Left cardiac atrium (tissue), 4 donors: ENCODE results near the gene ATG2B. TPM values are rescaled to one million over a fixed set of nuclear protein-coding genes. Genes with fewer than 3 reads are reported as not detected.

ENCODE experiments used
- ATAC-seq, 2 donors: fragments of 200-7000 bp; cut with Tn5 transposase; one replicate each; pipeline ENCODE4 v1.9.1; 2020; ENCODE audit warnings: mild to moderate bottlenecking in 2 of 2, moderate library complexity in 2 of 2
- DNase-seq: peaks from one replicate; pipeline ENCODE4 v3.0.0-alpha.2; 2020
- intact Hi-C, 2 donors: fragments of 100-400 bp; cut with DNase I; formaldehyde crosslinking; loops; one replicate each; pipeline versions ENCODE4 v1.14.1 to v1.15.1; 2022 to 2023
- total RNA-seq, 2 donors: library from RNA; stranded (reverse); fragmentation: NEBNext Ultra II Directional; extraction: Animal tissue kit (Norgen Biotek cat#: 25700); gene quantifications; one replicate each; pipeline ENCODE4 v1.2.1, GENCODE V29; 2021
- donor health status: DM: no; HTN: yes; CAD: no.
- donor health status: DM: no; HTN: yes; CAD: no; lungs with severe emphysema.
- donor health status: DM: yes; HTN: yes; CAD: no.
- donor health status: Dilated cardiomyopathy.

Gene ATG2B
- total RNA-seq, 2 donors from 2014 or later = 12.4 to 13.3 TPM

DNA sequence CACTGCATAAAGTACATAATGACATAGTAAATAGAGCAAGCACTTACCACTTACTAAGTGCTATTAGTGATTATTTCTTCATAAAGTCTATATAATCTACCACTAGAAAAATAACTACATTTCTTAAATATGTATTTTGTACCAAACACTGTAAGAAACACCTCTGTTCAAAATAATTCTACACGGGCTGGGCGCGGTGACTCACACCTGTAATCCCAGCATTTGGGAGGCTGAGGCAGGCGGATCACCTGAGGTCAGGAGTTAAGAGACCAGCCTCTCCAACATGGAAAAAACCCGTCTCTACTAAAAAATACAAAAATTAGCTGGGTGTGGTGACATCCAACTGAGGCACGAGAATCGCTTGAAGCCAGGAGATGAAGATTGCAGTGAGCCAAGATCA is 38.9 kb downstream of the ATG2B start:
- no peak for ATAC-seq
- no peak for DNase-seq
- intact Hi-C loops = loop anchor here in 1 of 2 donors (10.0 kb wide), 1 partner anchor 221 kb away; no protein-coding TSS in a partner anchor

DNA sequence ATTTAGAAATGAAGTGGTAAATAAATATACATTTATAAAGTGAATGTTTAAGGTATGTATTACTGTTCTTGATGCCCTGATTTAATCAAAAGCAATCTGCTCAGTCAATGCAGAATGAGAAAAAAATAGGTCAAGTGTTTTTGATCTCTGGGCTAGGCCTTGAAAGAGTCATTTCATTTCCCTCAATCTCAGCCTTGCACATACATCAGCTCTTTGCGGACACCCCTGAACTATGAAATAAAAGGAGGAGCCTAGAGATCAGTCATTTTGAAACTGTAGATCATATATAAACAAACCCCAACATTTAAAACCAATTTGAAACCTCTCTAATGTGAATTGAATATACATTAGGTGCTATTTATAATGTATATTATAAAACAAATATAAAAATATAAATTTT is 42.5 kb downstream of the ATG2B start:
- ATAC-seq = no peak
- no peak for DNase-seq
- intact Hi-C loops = loop anchor here in 1 of 2 donors (10.0 kb wide), 1 partner anchor 224 kb away; no protein-coding TSS in a partner anchor

DNA sequence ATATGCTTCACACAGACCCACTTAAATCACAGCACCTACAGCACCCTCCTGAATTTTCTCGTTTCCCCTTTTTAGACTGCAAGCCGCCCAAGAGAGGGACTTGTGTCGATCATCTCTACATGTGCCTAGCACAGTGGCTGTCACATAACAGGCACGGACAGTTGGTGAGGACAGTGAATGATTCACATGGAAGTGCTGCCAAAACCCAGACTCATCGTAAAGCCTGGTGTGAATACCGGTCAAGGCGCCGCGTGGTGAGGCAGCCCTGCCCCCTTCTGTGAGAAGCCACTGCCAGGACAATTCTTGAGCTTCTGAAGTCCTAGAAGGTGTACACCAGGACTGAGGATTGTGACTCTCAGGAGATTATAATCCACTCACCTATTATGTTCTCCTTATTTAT is 44.3 kb downstream of the ATG2B start:
- ATAC-seq (no peak), DNase-seq (no peak)
- intact Hi-C loops = no loop called here

DNA sequence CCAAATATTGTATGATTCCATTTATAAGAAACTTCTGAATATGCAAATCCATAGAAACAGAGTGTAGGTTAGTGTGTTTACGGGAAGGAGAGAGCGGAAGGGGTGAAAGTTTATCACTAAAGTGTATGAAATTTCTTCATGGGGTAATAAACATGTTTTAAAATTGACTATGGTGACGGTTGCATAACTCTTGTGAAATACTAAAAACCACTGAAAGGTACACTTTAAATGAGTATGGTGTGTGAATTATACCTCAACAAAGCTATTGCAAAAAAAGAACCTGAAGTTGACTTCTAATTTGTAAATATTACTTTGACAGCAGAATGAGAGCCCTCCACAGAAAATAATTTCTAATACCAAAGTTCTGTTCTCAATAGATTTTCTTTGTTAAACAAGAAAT is 47.1 kb downstream of the ATG2B start:
- intact Hi-C loops = no loop called here
- ATAC-seq (no peak), DNase-seq (no peak)

DNA sequence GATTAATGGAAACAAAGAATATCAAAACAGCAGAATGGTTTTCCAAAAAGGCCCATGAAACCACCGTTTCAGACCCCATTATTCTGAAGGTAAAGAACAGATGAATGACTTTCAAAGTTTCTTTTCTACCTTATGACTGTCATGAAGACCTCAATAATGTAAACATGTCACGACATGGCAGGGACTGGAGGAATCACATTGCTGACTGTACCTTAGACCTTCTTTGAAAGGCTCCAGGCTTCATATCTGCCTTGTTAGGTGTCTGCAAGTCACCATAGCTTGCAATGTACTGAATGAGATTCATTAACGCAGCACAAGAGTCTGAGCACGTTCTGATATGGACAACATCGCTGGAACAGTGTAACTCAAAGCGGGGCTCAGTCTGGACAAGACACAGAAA is 52.2 kb downstream of the ATG2B start:
- intact Hi-C loops = no loop called here
- ATAC-seq = no peak
- DNase-seq = no peak

DNA sequence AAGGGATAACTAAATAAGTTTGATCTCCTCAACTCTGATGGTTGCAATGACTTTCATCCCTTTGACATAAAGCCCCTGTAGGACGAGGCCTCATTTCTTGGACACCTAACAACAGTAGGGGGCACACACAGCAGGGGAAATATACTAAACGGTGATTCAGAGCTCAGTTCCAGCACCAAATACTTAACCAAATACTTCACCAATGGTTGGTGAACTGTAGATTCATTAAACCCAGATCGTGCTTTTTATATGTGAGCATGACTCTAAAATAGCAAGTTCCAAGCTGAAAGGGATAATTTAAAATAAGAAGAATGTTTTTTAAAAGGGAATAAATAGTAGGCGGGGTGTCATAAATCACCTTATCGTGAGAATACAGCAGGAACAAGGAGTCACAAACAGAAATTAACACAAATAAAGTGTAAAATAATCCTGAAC is 53.2 kb downstream of the ATG2B start:
- DNase-seq (no peak), ATAC-seq (no peak)
- intact Hi-C loops = no loop called here

DNA sequence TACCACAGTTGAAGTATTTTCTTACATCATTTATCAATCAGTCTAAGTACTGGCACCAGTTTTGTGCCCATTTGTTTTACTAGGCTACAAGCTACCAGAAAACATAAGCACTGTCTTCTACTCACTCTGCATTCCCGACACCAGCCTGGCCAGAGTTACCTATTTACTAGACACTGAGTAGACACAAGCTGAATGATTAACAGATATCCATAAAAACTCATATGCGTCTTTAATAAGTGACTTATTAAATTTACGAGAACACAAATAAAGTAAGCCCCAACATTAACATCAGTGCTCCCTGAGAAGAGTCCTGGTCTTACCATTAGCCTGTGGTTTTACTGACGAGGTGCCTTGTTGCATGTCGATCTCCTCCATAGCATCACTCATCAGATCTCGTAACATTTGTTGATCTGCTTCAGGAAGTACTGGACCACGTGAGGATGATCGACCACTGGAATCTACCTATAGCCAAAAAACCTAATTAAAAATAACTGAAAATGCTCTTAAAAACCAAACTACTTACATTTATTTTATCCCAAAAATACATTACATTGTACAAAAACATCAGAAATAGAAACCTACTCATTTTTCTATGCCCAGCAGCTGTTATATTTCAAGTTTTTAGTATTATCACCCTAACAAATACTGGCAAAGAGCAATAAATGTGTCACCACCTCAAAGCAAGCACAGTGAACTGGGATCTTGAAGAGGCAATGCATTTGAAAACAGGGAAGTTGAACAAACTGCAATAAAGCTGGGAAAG is 53.8 kb downstream of the ATG2B start:
- DNase-seq (no peak), ATAC-seq (no peak)
- intact Hi-C loops = no loop called here

DNA sequence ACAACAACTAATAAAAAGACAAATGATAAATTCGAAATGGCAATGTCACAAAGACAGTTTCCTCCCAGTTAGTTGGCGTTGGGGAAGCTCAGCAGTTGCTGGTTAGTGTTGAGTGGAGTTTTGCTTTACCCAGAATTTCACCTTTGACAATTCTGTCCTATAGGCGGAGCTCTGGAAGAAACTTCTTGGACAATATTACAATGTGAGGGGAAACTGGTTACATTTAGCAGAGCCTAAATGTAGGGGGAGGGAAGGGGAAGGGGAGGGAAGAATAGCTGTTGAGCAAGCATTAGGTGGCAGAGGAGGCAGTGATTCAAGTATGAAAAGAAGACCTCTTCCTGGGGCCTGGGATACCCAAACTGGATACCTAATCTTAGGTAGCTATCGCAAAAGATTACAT is 55.7 kb downstream of the ATG2B start:
- no peak for ATAC-seq
- intact Hi-C loops = no loop called here
- DNase-seq = no peak

DNA sequence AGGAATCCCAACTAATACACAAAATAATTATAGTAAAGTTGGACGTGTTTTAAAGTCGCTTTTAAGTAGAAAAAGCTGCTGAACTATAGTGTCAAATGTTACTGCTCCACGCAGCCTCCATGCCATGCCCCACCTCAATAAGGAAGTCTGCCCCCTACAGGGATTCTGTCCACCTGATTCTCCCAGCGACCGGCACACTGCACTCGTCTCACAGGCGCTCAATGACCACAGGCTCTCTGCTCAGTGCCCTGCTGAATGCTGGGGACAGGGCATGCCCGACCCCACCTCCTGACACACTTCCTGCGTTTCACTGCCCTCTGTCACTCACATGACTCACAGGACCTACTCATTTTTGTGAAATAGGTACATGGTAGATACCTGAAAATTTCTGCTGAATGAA is 58.2 kb downstream of the ATG2B start:
- DNase-seq = no peak

DNA sequence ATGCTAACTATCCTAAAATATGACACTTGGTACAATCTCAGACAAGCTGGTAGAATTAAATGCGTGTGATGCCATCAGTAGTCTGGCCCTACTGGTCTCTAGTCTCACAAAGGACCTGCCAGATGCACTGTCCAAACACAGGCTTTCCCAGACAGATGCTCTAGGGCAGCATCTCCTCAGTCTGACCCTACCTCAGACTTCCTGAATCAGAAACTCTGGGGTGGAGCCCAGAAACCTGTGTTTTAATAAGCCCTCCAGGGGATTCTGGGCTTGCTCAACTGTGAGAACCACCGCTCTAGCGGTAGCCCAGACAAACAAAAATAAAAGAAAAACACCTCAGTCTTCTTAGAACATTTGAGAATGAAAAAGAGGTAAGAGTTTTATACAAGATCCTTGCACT is 59.2 kb downstream of the ATG2B start:
- intact Hi-C loops = no loop called here
- DNase-seq (no peak), ATAC-seq (no peak)

More for the DNA sequence above, 58.2 kb downstream of the ATG2B start:
- ATAC-seq = no peak
- intact Hi-C loops = no loop called here

DNA sequence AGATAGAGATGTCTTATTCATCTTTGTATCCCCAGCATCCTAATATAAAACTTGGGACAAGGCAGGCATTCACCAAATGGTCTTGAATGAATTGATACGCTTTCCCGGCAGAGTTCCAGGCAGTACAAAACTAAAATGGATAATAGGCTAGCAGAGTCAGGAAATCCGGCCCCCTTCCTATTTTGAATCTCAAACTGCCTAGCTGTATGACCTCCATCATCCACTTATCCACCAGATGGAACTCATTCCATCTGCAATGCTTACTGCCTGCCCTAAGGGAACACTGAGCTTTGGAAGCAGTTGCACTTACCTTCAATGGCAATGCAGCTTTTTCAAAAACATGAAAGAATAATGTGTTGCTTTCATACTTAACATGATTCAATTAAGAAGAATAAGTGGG is 63.7 kb downstream of the ATG2B start:
- DNase-seq (no peak), ATAC-seq (no peak)
- intact Hi-C loops = loop anchor here in 1 of 2 donors (5.0 to 10.0 kb wide), 2 partner anchors 55 to 123 kb away; no protein-coding TSS in a partner anchor

DNA sequence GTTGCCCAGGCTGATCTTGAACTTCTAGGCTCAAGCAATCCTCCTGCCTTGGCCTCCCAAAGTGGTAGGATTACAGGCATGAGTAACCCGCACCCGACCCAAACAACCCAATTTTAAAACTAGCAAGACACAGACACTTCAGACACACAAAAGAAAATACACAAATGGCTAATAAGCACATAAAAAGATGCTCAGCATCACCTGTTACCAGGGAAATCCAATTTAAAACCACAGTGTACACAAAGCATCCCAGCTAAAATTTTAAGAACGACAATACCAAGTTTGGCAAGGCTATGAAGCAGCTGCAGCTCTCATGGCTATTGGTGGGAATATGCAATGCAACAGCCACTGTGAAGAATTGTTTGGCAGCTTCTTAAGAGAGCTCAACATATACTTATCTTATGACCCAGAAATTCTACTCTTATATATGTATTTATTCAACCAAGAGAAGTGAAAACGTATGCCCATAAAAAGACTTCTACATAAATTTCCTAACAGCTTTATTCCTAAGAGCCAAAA is 65.1 kb downstream of the ATG2B start:
- ATAC-seq = no peak
- intact Hi-C loops = loop anchor here in 1 of 2 donors (5.0 to 10.0 kb wide), 2 partner anchors 57 to 124 kb away; no protein-coding TSS in a partner anchor
- DNase-seq = no peak

DNA sequence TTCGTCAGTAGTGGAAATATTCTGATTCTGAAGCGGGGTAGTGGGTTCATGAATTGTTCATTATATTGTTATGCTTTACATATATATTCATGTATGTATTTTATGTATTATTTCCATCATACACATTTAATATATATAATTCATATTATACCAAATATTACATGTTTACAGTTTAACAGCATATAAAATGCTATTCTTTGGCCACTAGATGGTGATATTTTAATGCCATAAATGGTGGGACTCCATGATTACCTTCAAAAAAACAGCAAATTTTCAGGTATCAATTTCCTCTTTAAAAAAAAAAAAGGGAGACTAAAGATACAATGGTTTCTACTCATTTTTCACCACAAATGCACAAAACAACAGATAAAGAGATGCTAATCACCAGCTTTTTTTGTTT is 66.1 kb downstream of the ATG2B start:
- no peak for DNase-seq
- intact Hi-C loops = loop anchor here in 1 of 2 donors (5.0 to 10.0 kb wide), 2 partner anchors 58 to 125 kb away; no protein-coding TSS in a partner anchor
- ATAC-seq = no peak

DNA sequence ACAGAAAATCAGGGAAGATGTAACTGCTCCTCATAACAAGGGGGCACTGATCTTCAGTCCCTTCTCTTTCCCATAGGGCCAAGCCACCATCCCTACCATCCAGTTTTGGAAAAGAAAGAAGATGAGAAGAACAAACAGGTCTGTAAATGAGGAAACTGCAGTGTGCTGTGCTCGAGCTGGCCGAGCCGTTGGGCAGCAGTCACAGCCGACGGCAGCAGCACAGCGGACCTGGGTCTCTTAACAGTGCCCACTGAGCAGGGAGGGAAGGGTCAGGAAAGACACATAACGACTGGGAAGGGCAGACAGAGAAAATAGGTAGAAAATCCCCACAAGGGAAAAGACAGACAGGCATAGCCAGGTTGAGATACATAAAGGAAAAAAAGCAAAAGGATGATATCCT is 68.9 kb downstream of the ATG2B start:
- ATAC-seq (no peak), DNase-seq (no peak)
- intact Hi-C loops = loop anchor here in 1 of 2 donors (10.0 kb wide), 1 partner anchor 61 kb away; no protein-coding TSS in a partner anchor

DNA sequence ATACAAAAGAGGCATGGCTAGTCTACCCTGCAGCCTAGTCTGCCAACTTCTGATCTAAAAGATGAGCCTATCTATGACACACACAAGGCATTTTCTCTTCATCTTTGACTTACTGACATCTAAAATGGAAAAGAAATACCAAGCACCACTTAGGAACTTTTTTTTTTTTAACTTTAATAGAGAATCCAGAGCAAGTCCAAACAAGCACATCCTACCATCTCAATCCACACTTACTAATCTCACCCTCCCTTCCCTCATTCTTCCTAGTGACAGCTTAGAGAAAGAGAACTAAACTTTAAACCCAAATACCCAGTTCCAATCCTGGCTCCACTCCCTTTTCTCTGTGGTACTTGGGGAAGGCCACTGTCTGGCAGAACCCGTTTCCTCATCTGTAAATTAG is 75.3 kb downstream of the ATG2B start:
- intact Hi-C loops = loop anchor here in 1 of 2 donors (10.0 kb wide), 1 partner anchor 137 kb away; no protein-coding TSS in a partner anchor
- ATAC-seq (no peak), DNase-seq (no peak)

DNA sequence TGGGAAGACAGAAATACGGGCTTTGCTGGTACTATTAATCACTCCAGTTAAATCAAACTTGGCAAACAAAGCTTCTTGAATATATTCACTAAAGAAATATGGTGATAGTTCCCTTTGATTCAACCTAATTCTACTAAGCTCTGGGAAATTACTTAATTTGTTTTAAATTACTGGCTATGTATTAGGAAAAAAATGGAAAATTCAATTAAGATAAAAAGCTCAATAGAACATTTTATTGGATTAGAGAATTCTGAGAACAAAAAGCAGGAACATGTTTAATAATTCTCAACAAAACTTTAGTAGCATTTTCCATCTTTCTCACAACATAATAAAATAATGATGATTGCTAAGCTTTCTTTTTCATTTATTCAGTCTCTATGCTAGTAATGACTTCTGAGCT is 76.9 kb downstream of the ATG2B start:
- DNase-seq (no peak), ATAC-seq (no peak)
- intact Hi-C loops = loop anchor here in 1 of 2 donors (10.0 kb wide), 1 partner anchor 139 kb away; no protein-coding TSS in a partner anchor

DNA sequence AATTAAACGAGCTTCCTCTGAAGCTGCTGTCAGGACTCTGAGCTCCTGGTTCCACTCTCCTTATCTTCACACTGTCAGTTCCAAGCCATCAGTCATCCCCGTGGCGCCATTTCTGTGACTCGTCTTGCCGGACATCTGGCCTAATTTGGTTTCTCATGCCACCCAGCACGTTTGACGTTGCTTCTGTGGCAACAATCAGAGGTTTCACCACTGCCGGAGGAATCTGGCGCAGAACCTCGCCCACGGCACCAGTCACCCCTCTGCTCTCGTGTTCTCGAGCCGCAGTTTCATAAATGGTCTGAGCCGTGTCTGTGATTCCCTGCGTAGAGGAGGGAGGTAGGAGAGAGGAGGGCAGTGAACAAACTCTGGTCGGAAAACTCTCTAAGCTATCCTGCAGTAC is 77.5 kb downstream of the ATG2B start:
- intact Hi-C loops = loop anchor here in 1 of 2 donors (10.0 kb wide), 1 partner anchor 139 kb away; no protein-coding TSS in a partner anchor
- DNase-seq (peak; percentile 65), ATAC-seq (peak; percentile 89 to 90)

DNA sequence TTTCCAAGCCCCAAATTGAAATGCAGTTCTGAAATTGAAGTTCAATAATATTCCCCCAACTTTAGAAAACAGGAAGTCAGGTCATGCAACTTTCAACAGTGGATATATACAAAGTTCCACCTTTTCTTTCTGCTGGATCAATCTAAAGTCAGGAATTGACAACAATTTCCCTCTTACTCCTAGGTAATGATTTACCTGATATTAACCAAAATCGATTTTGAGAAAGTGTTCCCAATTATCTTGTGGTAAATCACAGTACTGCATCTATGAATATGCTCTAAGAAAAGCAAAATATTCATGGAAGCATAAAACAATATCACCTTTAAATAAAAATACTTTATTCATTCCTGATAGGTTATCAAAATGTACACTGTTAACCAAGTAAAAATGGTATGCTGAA is 78.7 kb downstream of the ATG2B start:
- ATAC-seq (no peak), DNase-seq (no peak)
- intact Hi-C loops = loop anchor here (5.0 to 10.0 kb wide), 2 partner anchors 138 to 140 kb away; no protein-coding TSS in a partner anchor

DNA sequence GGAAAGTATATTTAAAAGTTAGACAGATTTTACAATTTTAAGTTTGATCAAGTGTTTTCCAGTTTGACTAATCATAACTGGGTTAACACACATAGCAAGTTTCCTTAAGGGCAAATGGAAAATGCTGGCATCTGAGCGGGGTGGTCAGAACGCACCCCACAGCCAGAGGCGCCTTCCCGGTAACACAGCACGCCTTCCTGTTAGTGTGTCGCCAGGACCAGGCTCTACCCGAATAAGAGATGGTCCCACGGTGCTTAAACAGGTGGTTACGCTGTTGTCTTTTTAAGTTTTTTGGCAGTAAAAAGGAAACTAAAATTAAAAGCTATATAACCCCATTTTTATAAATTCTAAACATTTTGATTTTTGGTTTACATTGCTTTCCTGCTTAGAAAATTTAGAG is 79.1 kb downstream of the ATG2B start:
- intact Hi-C loops = loop anchor here (5.0 to 10.0 kb wide), 2 partner anchors 138 to 141 kb away; no protein-coding TSS in a partner anchor
- no peak for ATAC-seq
- DNase-seq = no peak

DNA sequence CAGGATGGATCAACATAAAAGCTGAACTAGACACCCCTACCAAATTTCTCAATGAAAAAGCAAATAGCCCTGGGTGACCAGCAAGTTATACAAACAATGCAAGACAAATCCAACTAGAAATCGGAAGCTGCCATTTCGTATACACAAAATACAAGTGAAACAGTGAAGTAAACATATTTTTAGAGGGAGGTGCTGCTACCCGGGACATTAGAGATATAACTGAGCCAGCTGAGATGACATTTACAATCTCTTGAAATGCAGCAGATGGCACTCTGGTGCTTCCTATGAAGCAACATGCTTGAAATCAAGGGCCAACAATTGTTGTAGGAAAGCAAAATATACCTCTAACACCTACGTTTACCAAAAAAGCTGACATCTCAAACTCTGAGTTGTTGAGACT is 81.7 kb downstream of the ATG2B start:
- DNase-seq (no peak), ATAC-seq (no peak)
- intact Hi-C loops = loop anchor here (5.0 to 10.0 kb wide), 2 partner anchors 141 to 143 kb away; no protein-coding TSS in a partner anchor
